Measurements from ENCODE around the gene ARMC6. TPM values are rescaled to one million over a fixed set of nuclear protein-coding genes. Genes with fewer than 3 reads are reported as not detected.
"Not testable (repeated sequence)": the region's sequence is repeated elsewhere in the genome, so short reads cannot be mapped to it uniquely, and the experiment has no call there.

Gene ARMC6
- total RNA-seq, 6 experiments from 2014 or later: 30.2 to 41.7 (median 32.5) TPM

- H3K4me1 Mint-ChIP-seq (ENCODE audit: low read depth): peaks cover 30% of the 10 kb centered on the region
- peaks cover 27% of the 10 kb centered on the region for H3K36me3 Mint-ChIP-seq (ENCODE audit: low read depth)
- H3K27me3 Mint-ChIP-seq (ENCODE audit: insufficient read depth): peaks cover 1% of the 10 kb centered on the region
- peak; percentile 82 for DNase-seq
- TF ChIP-seq, protein P1, sequence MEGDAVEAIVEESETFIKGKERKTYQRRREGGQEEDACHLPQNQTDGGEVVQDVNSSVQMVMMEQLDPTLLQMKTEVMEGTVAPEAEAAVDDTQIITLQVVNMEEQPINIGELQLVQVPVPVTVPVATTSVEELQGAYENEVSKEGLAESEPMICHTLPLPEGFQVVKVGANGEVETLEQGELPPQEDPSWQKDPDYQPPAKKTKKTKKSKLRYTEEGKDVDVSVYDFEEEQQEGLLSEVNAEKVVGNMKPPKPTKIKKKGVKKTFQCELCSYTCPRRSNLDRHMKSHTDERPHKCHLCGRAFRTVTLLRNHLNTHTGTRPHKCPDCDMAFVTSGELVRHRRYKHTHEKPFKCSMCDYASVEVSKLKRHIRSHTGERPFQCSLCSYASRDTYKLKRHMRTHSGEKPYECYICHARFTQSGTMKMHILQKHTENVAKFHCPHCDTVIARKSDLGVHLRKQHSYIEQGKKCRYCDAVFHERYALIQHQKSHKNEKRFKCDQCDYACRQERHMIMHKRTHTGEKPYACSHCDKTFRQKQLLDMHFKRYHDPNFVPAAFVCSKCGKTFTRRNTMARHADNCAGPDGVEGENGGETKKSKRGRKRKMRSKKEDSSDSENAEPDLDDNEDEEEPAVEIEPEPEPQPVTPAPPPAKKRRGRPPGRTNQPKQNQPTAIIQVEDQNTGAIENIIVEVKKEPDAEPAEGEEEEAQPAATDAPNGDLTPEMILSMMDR (IDR thresholded peaks at IDR 0.05): no peak
- no peaks in the 10 kb centered on the region for H3K9me3 Mint-ChIP-seq
- peak overlapping the region; percentile 59 for H3K4me3 Mint-ChIP-seq
- peak overlapping the region; percentile 94 for H3K27ac Mint-ChIP-seq
Observed at GRCh38 chr19:19021115-19021514, 12.3 kb upstream of the ARMC6 start.

GRCh38 chr19:19022380-19022961 lies 10.9 kb upstream of the ARMC6 start:
- Mint-ChIP-seq H3K4me3 (peak overlapping the region; percentile 59; the same call in 1 of the 2 replicates), H3K36me3 (ENCODE audit: low read depth) (peaks cover 35% of the 10 kb centered on the region), H3K4me1 (ENCODE audit: low read depth) (peaks cover 37% of the 10 kb centered on the region), H3K27ac (peak overlapping the region; percentile 94), H3K27me3 (ENCODE audit: insufficient read depth) (peaks cover 1% of the 10 kb centered on the region), H3K9me3 (no peaks in the 10 kb centered on the region)
- TF ChIP-seq, protein P1 (IDR thresholded peaks at IDR 0.05): no peak
- no peak for DNase-seq

GRCh38 chr19:19023376-19023775 lies 10.0 kb upstream of the ARMC6 start:
- H3K27ac Mint-ChIP-seq: peak overlapping the region; percentile 94
- H3K27me3 Mint-ChIP-seq (ENCODE audit: insufficient read depth); H3K4me3 Mint-ChIP-seq; DNase-seq; H3K9me3 Mint-ChIP-seq: not testable (repeated sequence)
- H3K4me1 Mint-ChIP-seq (ENCODE audit: low read depth): peaks cover 37% of the 10 kb centered on the region
- H3K36me3 Mint-ChIP-seq (ENCODE audit: low read depth): peaks cover 42% of the 10 kb centered on the region

- Mint-ChIP-seq H3K9me3 (no peaks in the 10 kb centered on the region), H3K27ac (no peak overlapping the region), H3K36me3 (ENCODE audit: low read depth) (peaks cover 42% of the 10 kb centered on the region), H3K4me3 (no peak overlapping the region), H3K27me3 (ENCODE audit: insufficient read depth) (peaks cover 1% of the 10 kb centered on the region; the same call in 1 of the 2 replicates), H3K4me1 (ENCODE audit: low read depth) (peaks cover 32% of the 10 kb centered on the region)
- TF ChIP-seq, protein P1 (IDR thresholded peaks at IDR 0.05): no peak
- DNase-seq: no peak
Observed at GRCh38 chr19:19025861-19026260, 7.5 kb upstream of the ARMC6 start.

DNA sequence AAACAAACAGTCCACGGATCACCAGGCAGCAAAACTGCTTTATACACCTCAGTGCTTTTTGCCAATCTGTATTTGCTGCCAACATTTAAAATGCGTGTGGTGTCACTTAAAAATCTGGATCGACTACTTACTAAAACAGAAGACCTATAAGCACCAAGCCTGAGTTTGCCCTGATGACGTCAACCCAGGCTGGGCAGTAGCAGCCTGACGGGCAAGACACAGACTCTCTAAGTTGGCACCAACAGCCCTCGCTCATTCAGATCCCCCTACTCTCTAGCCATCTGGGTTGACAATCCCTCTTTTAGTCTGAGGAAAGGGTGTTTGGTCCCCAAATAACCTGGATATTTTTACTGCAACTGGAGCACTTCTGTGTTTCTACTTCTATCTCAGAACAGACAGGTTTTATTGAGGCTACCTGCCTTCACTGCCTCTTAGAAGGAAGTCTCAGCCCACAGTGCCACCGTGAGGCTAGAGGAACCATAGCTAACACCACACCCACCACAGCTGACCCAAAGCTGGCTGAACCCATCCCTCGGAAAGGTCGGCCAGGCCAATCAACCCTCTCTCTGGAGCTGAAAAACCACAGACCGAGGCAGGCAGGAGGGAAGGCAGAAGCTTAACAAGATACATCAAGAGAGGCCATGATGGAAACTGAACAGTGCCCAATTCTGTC lies 7.0 kb upstream of the ARMC6 start:
- Mint-ChIP-seq H3K36me3 (ENCODE audit: low read depth) (peaks cover 38% of the 10 kb centered on the region), H3K27me3 (ENCODE audit: insufficient read depth) (peaks cover 1% of the 10 kb centered on the region; the same call in 1 of the 2 replicates), H3K4me1 (ENCODE audit: low read depth) (peaks cover 27% of the 10 kb centered on the region), H3K27ac (no peak overlapping the region), H3K9me3 (no peaks in the 10 kb centered on the region), H3K4me3 (no peak overlapping the region)
- TF ChIP-seq, protein P1 (IDR thresholded peaks at IDR 0.05): no peak; the same call in 1 of the 2 replicates
- DNase-seq: no peak

GRCh38 chr19:19027228-19027627 lies 6.2 kb upstream of the ARMC6 start:
- Mint-ChIP-seq H3K27me3 (ENCODE audit: insufficient read depth) (no peaks in the 10 kb centered on the region), H3K27ac (0 out of 2 replicates have a peak overlapping the region, but pooled peaks have one; percentile 6), H3K4me1 (ENCODE audit: low read depth) (peaks cover 25% of the 10 kb centered on the region), H3K4me3 (no peak overlapping the region), H3K36me3 (ENCODE audit: low read depth) (peaks cover 41% of the 10 kb centered on the region), H3K9me3 (no peaks in the 10 kb centered on the region)
- no peak for DNase-seq
- TF ChIP-seq, protein P1 (IDR thresholded peaks at IDR 0.05): no peak

Data from HFFc6 (cell line).